HepG2 (cell line): Measurements from ENCODE around the gene ZNF8. TPM values are rescaled to one million over a fixed set of nuclear protein-coding genes. Genes with fewer than 3 reads are reported as not detected.
"Not testable (repeated sequence)": the region's sequence is repeated elsewhere in the genome, so short reads cannot be mapped to it uniquely, and the experiment has no call there.

Source experiments
- ATAC-seq: fragments of 200-7000 bp; cut with Tn5 transposase; 3 replicates; pipeline ENCODE4 v1.9.1; 2020; ENCODE audit warnings: mild to moderate bottlenecking, moderate library complexity
- BruUV-seq: library from RNA; stranded (reverse); fragments of 400-500 nt; replicated peaks from 2 replicates; lab custom pipeline; 2021; lab: Mats Ljungman, UMichigan
- CTCF ChIA-PET: fragments of 300-600 bp; formaldehyde crosslinking; extraction: SDS; loops from one replicate; lab custom pipeline; 2021; ENCODE audit warnings: low total read pairs, inconsistent platforms, low intra/inter-chr PET ratio; lab: Yijun Ruan, JAX
- POLR2A ChIA-PET: fragments of 350-600 bp; sonication (Branson Sonifier 250); formaldehyde crosslinking; loops from one replicate; lab custom pipeline; 2020; ENCODE audit warnings: antibody characterized with exemption, inconsistent platforms; lab: Yijun Ruan, JAX
- DNase-seq: peaks from one replicate; pipeline ENCODE4 v3.0.0-alpha.2; 2015; ENCODE audit warnings: low spot score
- FAIRE-seq: peaks from 3 replicates; lab custom pipeline; 2011; peaks lifted over from hg19 to GRCh38; lab: Jason Lieb, UNC
- H2AFZ ChIP-seq: one replicate; pipeline ENCODE4 v1.6.1; 2011; ENCODE audit warnings: low read length, inconsistent platforms
- H3K27ac ChIP-seq: fragments of 300-600 bp; 3 replicates; pipeline ENCODE4 v1.8.0; 2011; ENCODE audit warnings: mixed run types, mild to moderate bottlenecking, mixed read lengths, low read length, inconsistent platforms; ENCODE audit not compliant: insufficient read depth; ENCODE audit errors: extremely low read length
- H3K27me3 ChIP-seq, 2 experiments: fragments of 200-600 bp in 1 of 2; 2 replicates in 1 of 2; 3 replicates in 1 of 2; pipeline versions ENCODE4 v1.6.0 to v1.8.0; 2011; ENCODE audit warnings: low read length in 2 of 2, mild to moderate bottlenecking in 2 of 2, moderate library complexity in 2 of 2, inconsistent platforms in 1 of 2; ENCODE audit not compliant: insufficient read depth in 2 of 2, control insufficient read depth in 1 of 2
- H3K36me3 ChIP-seq, 2 experiments: fragments of 200-600 bp in 1 of 2; replicated peaks in 1 of 2; 2 replicates in 1 of 2; 3 replicates in 1 of 2; pipeline versions ENCODE4 v1.5.1 to v1.8.0; 2011; ENCODE audit warnings: low read length in 2 of 2, inconsistent platforms in 1 of 2; ENCODE audit not compliant: insufficient read depth in 2 of 2, control insufficient read depth in 1 of 2
- H3K4me1 ChIP-seq: 2 replicates; pipeline ENCODE4 v1.5.1; 2012; ENCODE audit warnings: low read length, inconsistent platforms; ENCODE audit not compliant: insufficient read depth
- H3K4me2 ChIP-seq: 2 replicates; pipeline ENCODE4 v1.6.0; 2011; ENCODE audit warnings: low read depth, low read length, inconsistent platforms
- H3K4me3 ChIP-seq, 3 experiments: fragments of 200-600 bp in 1 of 3; sonication (generic), shearing (Covaris generic) in 1 of 3; replicated peaks in 1 of 3; 2 replicates each; pipeline ENCODE4 v1.5.1; 2011 to 2016; ENCODE audit warnings: low read length in 3 of 3, inconsistent platforms in 2 of 3, low read depth in 2 of 3, mild to moderate bottlenecking in 2 of 3, control low read depth in 1 of 3, mixed read lengths in 1 of 3; ENCODE audit not compliant: insufficient read depth in 1 of 3
- H3K79me2 ChIP-seq: one replicate; pipeline ENCODE4 v1.6.1; 2011; ENCODE audit warnings: low read length, inconsistent platforms; ENCODE audit not compliant: insufficient read depth
- H3K9ac ChIP-seq: 2 replicates; pipeline ENCODE4 v1.6.0; 2011; ENCODE audit warnings: mild to moderate bottlenecking, low read depth, low read length, inconsistent platforms; ENCODE audit not compliant: insufficient read depth
- H3K9me3 ChIP-seq: 2 replicates; pipeline ENCODE4 v1.5.1; 2012; ENCODE audit warnings: mild to moderate bottlenecking, low read length
- H4K20me1 ChIP-seq: 2 replicates; pipeline ENCODE4 v1.6.0; 2011; ENCODE audit warnings: inconsistent platforms, mild to moderate bottlenecking, low read length, moderate library complexity; ENCODE audit not compliant: insufficient read depth
- REST ChIP-seq, 2 experiments: IDR thresholded peaks; 2 replicates each; pipeline ENCODE4 v1.6.1; 2011 to 2012; ENCODE audit warnings: low read length in 2 of 2, borderline replicate concordance in 1 of 2, low read depth in 1 of 2, mild to moderate bottlenecking in 1 of 2, moderate library complexity in 1 of 2
- ZNF263 ChIP-seq: sonication (generic); formaldehyde crosslinking; IDR thresholded peaks from 2 replicates; pipeline ENCODE4 v1.4.0; 2020; ENCODE audit warnings: missing genetic modification reagents
- ZNF460 ChIP-seq: sonication (generic); formaldehyde crosslinking; IDR thresholded peaks from 2 replicates; pipeline ENCODE4 v1.5.1; 2020; ENCODE audit warnings: missing genetic modification reagents, mild to moderate bottlenecking, borderline replicate concordance
- WGBS: methylation state at CpG from one replicate; pipeline ENCODE4 v1.1.6; 2017; ENCODE audit warnings: low lambda C conversion rate; 5-methylcytosine and 5-hydroxymethylcytosine counted together
- in situ Hi-C: cut with HindIII; loops from 2 replicates; pipeline ENCODE4 v1.10.0; 2017; ENCODE audit warnings: low pct_unique_long_range_greater_than_20kb; ENCODE audit not compliant: extremely low pct_ligation_motif_present
- intact Hi-C: fragments of 100-400 bp; cut with micrococcal nuclease; formaldehyde crosslinking; loops from one replicate; pipeline ENCODE4 v1.10.0; 2022; ENCODE audit not compliant: unreplicated experiment
- polyA plus RNA-seq, 8 experiments: library from polyadenylated mRNA; depleted of rRNA in 3 of 8; stranded (reverse) in 7 of 8; unstranded in 1 of 8; fragments of >200 nt; fragmentation: Illumina TruSeq in 4 of 8; extraction: Trizol in 4 of 8; gene quantifications; 2 replicates each; pipeline versions ENCODE4 v1.2.1 to v1.2.3, GENCODE V29; 2011 to 2016; ENCODE audit warnings: low read depth in 4 of 8, missing spikeins in 1 of 8, mixed read lengths in 1 of 8; ENCODE audit not compliant: insufficient read depth in 1 of 8
- total RNA-seq, 5 experiments: library from RNA; depleted of rRNA; stranded (reverse); fragments of >200 nt; fragmentation: Illumina TruSeq; extraction: Trizol; gene quantifications; 2 replicates each; pipeline ENCODE4 v1.2.3, GENCODE V29; 2016; ENCODE audit warnings: low read depth in 1 of 5

Gene ZNF8
- total and polyA plus RNA-seq, 2 of the 13 experiments (the other 11 are each of a cell fraction or from before 2014, with no cell fraction given): 3.1 to 3.3 TPM

- TF ChIP-seq REST (IDR thresholded peaks at IDR 0.05; ENCODE audit: borderline replicate concordance in 1 of 2, low read depth in 1 of 2, low read length in 2 of 2) (no peak), ZNF263 (CRISPR knock-in tag) (no peak)
Measured at GRCh38 chr19:58346961-58347929, 68.5 kb downstream of the ZNF8 start (continued).

GRCh38 chr19:58348080-58348479 is 69.3 kb downstream of the ZNF8 start:
- POLR2A ChIA-PET: interaction anchor here (1.5 to 2.1 kb wide), 2 partner anchors 14 to 15 kb away, joined by 5 to 8 read pairs; partner anchors contain the start of gene ZNF497
- not testable (repeated sequence) for BruUV-seq

More at GRCh38 chr19:58348080-58348479, 69.3 kb downstream of the ZNF8 start:
- FAIRE-seq, DNase-seq, H2AFZ ChIP-seq, H3K4me2 ChIP-seq, in situ Hi-C loops, H3K4me3 ChIP-seq, H3K27me3 ChIP-seq, intact Hi-C loops, H4K20me1 ChIP-seq, H3K27ac ChIP-seq, H3K79me2 ChIP-seq, H3K9me3 ChIP-seq, H3K9ac ChIP-seq, CTCF ChIA-PET, H3K36me3 ChIP-seq, ATAC-seq: not testable (repeated sequence)
- peaks cover 32% of the 10 kb centered on the region for H3K4me1 ChIP-seq
- peak; percentile 81 for TF ChIP-seq ZNF460 (CRISPR knock-in tag)
- 70% methylated on average over 12 of the region's 12 CpGs for WGBS
